HCT116 (cell line): ENCODE results near the gene RDH8. TPM values are rescaled to one million over a fixed set of nuclear protein-coding genes. Genes with fewer than 3 reads are reported as not detected.

ENCODE experiments used
- ATAC-seq: fragments of 200-7000 bp; cut with Tn5 transposase; 2 replicates; pipeline ENCODE4 v1.9.1; 2020; ENCODE audit warnings: mild to moderate bottlenecking, moderate library complexity
- Bru-seq: library from RNA; stranded (reverse); fragments of 400-500 nt; gene quantifications from one replicate; lab custom pipeline; 2021; lab: Mats Ljungman, UMichigan
- BruChase-seq, 2 experiments: library from RNA; stranded (reverse); fragments of 400-500 nt; gene quantifications; one replicate each; lab custom pipeline; 2021; lab: Mats Ljungman, UMichigan
- BruUV-seq: library from RNA; stranded (reverse); fragments of 400-500 nt; replicated peaks from 2 replicates; lab custom pipeline; 2021; lab: Mats Ljungman, UMichigan
- CTCF ChIA-PET: fragments of 300-600 bp; sonication (Branson Sonifier 250); formaldehyde crosslinking; loops from one replicate; lab custom pipeline; 2021; ENCODE audit warnings: antibody characterized with exemption; lab: Charles Lee
- POLR2A ChIA-PET: fragments of 300-600, 350-600 bp; sonication (Branson Sonifier 250); formaldehyde crosslinking; loops from one replicate; lab custom pipeline; 2021; ENCODE audit warnings: antibody characterized with exemption; lab: Charles Lee
- RAD21 ChIA-PET, 2 experiments: fragments of 300-600 bp; sonication (Branson Sonifier 250); formaldehyde crosslinking; loops; one replicate each; lab custom pipeline; 2023; ENCODE audit warnings: low total read pairs in 2 of 2; ENCODE audit not compliant: uncharacterized antibody in 2 of 2, unreplicated experiment in 2 of 2, low non-redundant PET in 1 of 2; lab: Charles Lee
- DNase-seq: peaks from one replicate; pipeline ENCODE4 v3.0.0-alpha.2; 2010; ENCODE audit warnings: low read depth, low spot score
- H2AFZ ChIP-seq: fragments of 200-600 bp; shearing (Covaris generic), sonication (generic); 2 replicates; pipeline ENCODE4 v1.6.1; 2017; ENCODE audit warnings: low read depth, mixed run types, mixed read lengths, antibody characterized with exemption, low read length; ENCODE audit not compliant: poor library complexity, severe bottlenecking
- H3K27ac ChIP-seq: 2 replicates; pipeline ENCODE4 v1.5.1; 2012; ENCODE audit warnings: low read depth, low read length
- H3K27me3 ChIP-seq: fragments of 200-600 bp; sonication (generic); 2 replicates; pipeline ENCODE4 v1.6.1; 2016; ENCODE audit warnings: mixed run types, low read length, mixed read lengths; ENCODE audit not compliant: insufficient read depth
- H3K36me3 ChIP-seq, 2 experiments: fragments of 200-500 bp in 1 of 2; fragments of 200-600 bp in 1 of 2; sonication (Bioruptor generic) in 1 of 2; sonication (generic) in 1 of 2; 2 replicates each; pipeline versions ENCODE4 v1.5.1 to v1.6.1; 2014 to 2016; ENCODE audit warnings: low read length in 2 of 2, inconsistent platforms in 1 of 2, mixed read lengths in 1 of 2, mixed run types in 1 of 2; ENCODE audit not compliant: insufficient read depth in 2 of 2, control insufficient read depth in 1 of 2
- H3K4me1 ChIP-seq, 2 experiments: fragments of 200-600 bp in 1 of 2; sonication (generic) in 1 of 2; 2 replicates each; pipeline versions ENCODE4 v1.5.1 to v1.6.1; 2012 to 2017; ENCODE audit warnings: low read length in 2 of 2, inconsistent platforms in 1 of 2, mild to moderate bottlenecking in 1 of 2, mixed read lengths in 1 of 2, mixed run types in 1 of 2, moderate library complexity in 1 of 2; ENCODE audit not compliant: insufficient read depth in 2 of 2, control insufficient read depth in 1 of 2
- H3K4me2 ChIP-seq: fragments of 200-600 bp; sonication (generic); 2 replicates; pipeline ENCODE4 v1.6.1; 2017; ENCODE audit warnings: mixed run types, low read length, mixed read lengths
- H3K4me3 ChIP-seq, 2 experiments: fragments of 200-600 bp in 1 of 2; sonication (generic) in 1 of 2; replicated peaks in 1 of 2; 2 replicates each; pipeline ENCODE4 v1.5.1; 2011 to 2016; ENCODE audit warnings: low read length in 2 of 2, control low read depth in 1 of 2, low read depth in 1 of 2, mild to moderate bottlenecking in 1 of 2, mixed read lengths in 1 of 2, mixed run types in 1 of 2
- H3K79me2 ChIP-seq: fragments of 200-600 bp; sonication (generic); 2 replicates; pipeline ENCODE4 v1.6.1; 2017; ENCODE audit warnings: mild to moderate bottlenecking, mixed run types, low read length, moderate library complexity, mixed read lengths; ENCODE audit not compliant: insufficient read depth
- H3K9ac ChIP-seq: fragments of 200-600 bp; sonication (generic); 2 replicates; pipeline ENCODE4 v1.6.1; 2016; ENCODE audit warnings: low read length, mixed read lengths
- H3K9me2 ChIP-seq: fragments of 200-600 bp; sonication (generic), shearing (Covaris generic); 2 replicates; pipeline ENCODE4 v1.6.1; 2017; ENCODE audit warnings: mixed run types, mild to moderate bottlenecking, moderate library complexity; ENCODE audit not compliant: insufficient read depth
- H3K9me3 ChIP-seq, 2 experiments: fragments of 200-500 bp in 1 of 2; fragments of 200-600 bp in 1 of 2; sonication (Bioruptor generic) in 1 of 2; sonication (generic) in 1 of 2; 2 replicates each; pipeline ENCODE4 v1.6.1; 2014 to 2017; ENCODE audit warnings: low read length in 2 of 2, mixed read lengths in 2 of 2, inconsistent platforms in 1 of 2, low read depth in 1 of 2, mild to moderate bottlenecking in 1 of 2, mixed run types in 1 of 2, moderate library complexity in 1 of 2; ENCODE audit not compliant: control insufficient read depth in 1 of 2, insufficient read depth in 1 of 2
- H4K20me1 ChIP-seq: fragments of 200-600 bp; sonication (generic), shearing (Covaris generic); 2 replicates; pipeline ENCODE4 v1.6.1; 2017; ENCODE audit warnings: mixed run types, mild to moderate bottlenecking, moderate library complexity; ENCODE audit not compliant: insufficient read depth
- CEBPB ChIP-seq: IDR thresholded peaks from 2 replicates; pipeline ENCODE4 v1.6.1; 2012; ENCODE audit warnings: low read depth
- EGR1 ChIP-seq: IDR thresholded peaks from 2 replicates; pipeline ENCODE4 v1.6.1; 2012; ENCODE audit warnings: low read depth
- ELF1 ChIP-seq: IDR thresholded peaks from 2 replicates; pipeline ENCODE4 v1.6.1; 2012; ENCODE audit warnings: low read depth, borderline replicate concordance
- JUND ChIP-seq: IDR thresholded peaks from 2 replicates; pipeline ENCODE4 v1.6.1; 2012
- RAD21 ChIP-seq: IDR thresholded peaks from 2 replicates; pipeline ENCODE4 v1.6.1; 2012; ENCODE audit warnings: low read depth, mild to moderate bottlenecking
- SIN3A ChIP-seq: IDR thresholded peaks from 2 replicates; pipeline ENCODE4 v1.6.1; 2012; ENCODE audit warnings: low read depth
- SP1 ChIP-seq: IDR thresholded peaks from 2 replicates; pipeline ENCODE4 v1.6.1; 2012; ENCODE audit warnings: low read depth
- TCF7L2 ChIP-seq: IDR thresholded peaks from 2 replicates; pipeline ENCODE4 v1.7.0; 2011; ENCODE audit warnings: borderline replicate concordance, inconsistent platforms; ENCODE audit not compliant: insufficient read depth, insufficient read length; ENCODE audit errors: extremely low read depth
- ZBTB33 ChIP-seq: IDR thresholded peaks from 2 replicates; pipeline ENCODE4 v1.6.1; 2011; ENCODE audit warnings: mild to moderate bottlenecking, low read length, moderate library complexity; ENCODE audit not compliant: insufficient replicate concordance; ENCODE audit errors: extremely low read depth
- intact Hi-C: fragments of 100-400 bp; cut with micrococcal nuclease; formaldehyde crosslinking; loops from 2 replicates; pipeline ENCODE4 v1.10.0; 2022
- long read RNA-seq: library from polyadenylated mRNA; unstranded; transcript quantifications from one replicate; pipeline ENCODE4 v2.0.0, GENCODE V29; 2021; ENCODE audit not compliant: unreplicated experiment
- polyA plus RNA-seq: library from polyadenylated mRNA; unstranded; fragments of >200 nt; gene quantifications from 2 replicates; pipeline ENCODE4 v1.2.1, GENCODE V29; 2012; ENCODE audit warnings: missing spikeins
- total RNA-seq: library from RNA; stranded (reverse); gene quantifications from one replicate; pipeline ENCODE4 v1.2.1, GENCODE V29; 2021; ENCODE audit not compliant: unreplicated experiment
- TF ChIP-seq, protein P1 (sequence below): IDR thresholded peaks from 2 replicates; pipeline ENCODE4 v1.6.1; 2012

The RDH8 gene, protein sequence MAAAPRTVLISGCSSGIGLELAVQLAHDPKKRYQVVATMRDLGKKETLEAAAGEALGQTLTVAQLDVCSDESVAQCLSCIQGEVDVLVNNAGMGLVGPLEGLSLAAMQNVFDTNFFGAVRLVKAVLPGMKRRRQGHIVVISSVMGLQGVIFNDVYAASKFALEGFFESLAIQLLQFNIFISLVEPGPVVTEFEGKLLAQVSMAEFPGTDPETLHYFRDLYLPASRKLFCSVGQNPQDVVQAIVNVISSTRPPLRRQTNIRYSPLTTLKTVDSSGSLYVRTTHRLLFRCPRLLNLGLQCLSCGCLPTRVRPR
- not detected for total RNA-seq
- polyA plus RNA-seq = not detected in 2 replicates
- Bru-seq, nascent RNA = not detected
- not detected for BruChase-seq, experiment 1, labeled RNA remaining after a 6-hour chase
- not detected for BruChase-seq, experiment 2, labeled RNA remaining after a 2-hour chase
- long read RNA-seq = 0 reads

- CTCF ChIA-PET = interaction anchor here (1.8 kb wide), 1 partner anchor 14 kb away, joined by 6 read pairs; no protein-coding TSS in a partner anchor
- POLR2A ChIA-PET = no interaction called here
- Histone ChIP-seq H3K4me3 (no peak within 1 kb of the TSS), H3K27ac (no peak within 1 kb of the TSS), H3K9me3 (no peaks in the 10 kb centered on the region), H3K27me3 (peaks cover 48% of the 10 kb centered on the region), H3K4me1 (peaks cover 2 to 29% of the 10 kb centered on the region in 2 experiments; a peak in 3 of 4 replicates), H4K20me1 (no peaks in the 10 kb centered on the region), H3K36me3 (no peaks in the 10 kb centered on the region), H3K4me2 (no peak within 1 kb of the TSS), H3K9ac (no peak within 1 kb of the TSS), H3K79me2 (no peaks in the 10 kb centered on the region), H2AFZ (no peak within 1 kb of the TSS), H3K9me2 (no peaks in the 10 kb centered on the region)
- DNase-seq (no peak), ATAC-seq (no peak)
- RAD21 ChIA-PET = no interaction called here
- no TSS peak for BruUV-seq
- TF ChIP-seq CEBPB = no peak
- no peak for TF ChIP-seq JUND
- no peak for TF ChIP-seq ZBTB33
- no peak for TF ChIP-seq EGR1
- TF ChIP-seq TCF7L2 = no peak
- TF ChIP-seq SIN3A = no peak
- TF ChIP-seq RAD21 = no peak
- TF ChIP-seq SP1 = no peak
- TF ChIP-seq ELF1 = no peak
- TF ChIP-seq, protein P1, sequence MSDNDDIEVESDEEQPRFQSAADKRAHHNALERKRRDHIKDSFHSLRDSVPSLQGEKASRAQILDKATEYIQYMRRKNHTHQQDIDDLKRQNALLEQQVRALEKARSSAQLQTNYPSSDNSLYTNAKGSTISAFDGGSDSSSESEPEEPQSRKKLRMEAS = no peak
- intact Hi-C loops = no loop called here
Observed at GRCh38 chr19:10013316-10013715, at the start of gene RDH8. Gene RDH8 (plus strand): TSS chr19:10013483. CDS start chr19:10013498, 15 bp downstream.
